B cell (primary cell): Measurements from ENCODE around the gene TRIM9. TPM values are rescaled to one million over a fixed set of nuclear protein-coding genes. Genes with fewer than 3 reads are reported as not detected.

ENCODE experiments used
- ATAC-seq: fragments of 200-7000 bp; cut with Tn5 transposase; one replicate; pipeline ENCODE4 v1.10.0; 2021; ENCODE audit warnings: low read depth, mild to moderate bottlenecking, moderate number of reproducible peaks, moderate library complexity
- CTCF ChIA-PET: fragments of 350-600 bp; sonication (Branson Sonifier 250); formaldehyde crosslinking; loops from one replicate; lab custom pipeline; 2021; ENCODE audit warnings: antibody characterized with exemption, inconsistent platforms; lab: Charles Lee
- POLR2A ChIA-PET: fragments of 350-600 bp; sonication (Branson Sonifier 250); formaldehyde crosslinking; loops from one replicate; lab custom pipeline; 2021; ENCODE audit warnings: antibody characterized with exemption; lab: Charles Lee
- DNase-seq: peaks from one replicate; pipeline ENCODE4 v3.0.0; 2013
- H2AFZ ChIP-seq: 2 replicates; pipeline ENCODE4 v1.6.1; 2012; ENCODE audit warnings: mild to moderate bottlenecking, low read depth, low read length; ENCODE audit not compliant: insufficient read depth, poor library complexity, severe bottlenecking
- H3K27ac ChIP-seq, 2 donors: 1 replicate in 1 of 2; 2 replicates in 1 of 2; pipeline ENCODE4 v1.5.1; 2012 to 2013; ENCODE audit warnings: low read length in 2 of 2, mild to moderate bottlenecking in 2 of 2, moderate library complexity in 1 of 2
- H3K27me3 ChIP-seq, 4 experiments: fragments of 200-600 bp in 1 of 4; sonication (generic) in 1 of 4; replicated peaks in 1 of 4; 1 replicate in 2 of 4; 2 replicates in 2 of 4; pipeline versions ENCODE4 v1.6.1 to v1.7.0; 2013 to 2016; ENCODE audit warnings: low read length in 3 of 4, mild to moderate bottlenecking in 2 of 4, mixed read lengths in 1 of 4, moderate library complexity in 1 of 4; ENCODE audit not compliant: insufficient read depth in 4 of 4, control insufficient read depth in 3 of 4; ENCODE audit errors: control extremely low read depth in 1 of 4
- H3K36me3 ChIP-seq, 2 experiments: replicated peaks in 1 of 2; 1 replicate in 1 of 2; 2 replicates in 1 of 2; pipeline versions ENCODE4 v1.6.1 to v1.7.1; 2013; ENCODE audit warnings: low read length in 1 of 2; ENCODE audit not compliant: insufficient read depth in 2 of 2, control insufficient read depth in 1 of 2; ENCODE audit errors: control extremely low read depth in 1 of 2, extremely low read depth in 1 of 2
- H3K4me1 ChIP-seq, 2 donors: fragments of 200-600 bp in 1 of 2; sonication (generic) in 1 of 2; 1 replicate in 1 of 2; 2 replicates in 1 of 2; pipeline versions ENCODE4 v1.5.1 to v1.6.1; 2013 to 2017; ENCODE audit warnings: low read length in 2 of 2; ENCODE audit not compliant: control insufficient read depth in 2 of 2, insufficient read depth in 2 of 2
- H3K4me2 ChIP-seq: replicated peaks from 2 replicates; pipeline ENCODE3; 2012; ENCODE audit warnings: mild to moderate bottlenecking, low read depth, low read length; ENCODE audit not compliant: poor library complexity, severe bottlenecking
- H3K4me3 ChIP-seq, 5 experiments: fragments of 200-600 bp in 1 of 5; sonication (generic) in 1 of 5; 1 replicate in 3 of 5; 2 replicates in 2 of 5; pipeline versions ENCODE4 v1.5.1 to v1.7.0; 2011 to 2016; ENCODE audit warnings: low read length in 4 of 5, mild to moderate bottlenecking in 4 of 5, low read depth in 2 of 5, control low read depth in 1 of 5, moderate library complexity in 1 of 5; ENCODE audit not compliant: insufficient read depth in 1 of 5; ENCODE audit errors: control extremely low read depth in 1 of 5, extremely low read depth in 1 of 5
- H3K79me2 ChIP-seq: fragments of 200-600 bp; sonication (generic); one replicate; pipeline ENCODE4 v1.6.0; 2016; ENCODE audit warnings: low read length; ENCODE audit not compliant: control insufficient read depth, insufficient read depth
- H3K9ac ChIP-seq: fragments of 200-600 bp; sonication (generic); 2 replicates; pipeline ENCODE4 v1.6.1; 2017; ENCODE audit warnings: mild to moderate bottlenecking, low read length, moderate library complexity
- H3K9me3 ChIP-seq, 3 donors: one replicate each; pipeline versions ENCODE4 v1.6.1 to v1.7.1; 2013; ENCODE audit warnings: low read length in 2 of 3; ENCODE audit not compliant: control insufficient read depth in 2 of 3, insufficient read depth in 1 of 3; ENCODE audit errors: control extremely low read depth in 1 of 3
- H4K20me1 ChIP-seq: 2 replicates; pipeline ENCODE4 v1.6.0; 2012; ENCODE audit warnings: mild to moderate bottlenecking, low read length; ENCODE audit not compliant: insufficient read depth, control insufficient read depth, poor library complexity, severe bottlenecking
- H3K27ac Mint-ChIP-seq: one replicate; pipeline ENCODE4 v1.8.0; 2021; ENCODE audit warnings: mixed read lengths
- H3K27me3 Mint-ChIP-seq: one replicate; pipeline ENCODE4 v1.8.0; 2021; ENCODE audit warnings: mixed read lengths
- H3K4me1 Mint-ChIP-seq: one replicate; pipeline ENCODE4 v1.8.0; 2021; ENCODE audit warnings: mixed read lengths
- H3K4me3 Mint-ChIP-seq: one replicate; pipeline ENCODE4 v1.8.0; 2021; ENCODE audit warnings: mixed read lengths
- H3K9me3 Mint-ChIP-seq: one replicate; pipeline ENCODE4 v1.8.0; 2022; ENCODE audit warnings: mixed read lengths; ENCODE audit not compliant: insufficient read depth
- CTCF ChIP-seq: fragments of 200-600 bp; IDR thresholded peaks from one replicate; pipeline ENCODE4 v1.8.0; 2022; ENCODE audit warnings: antibody characterized with exemption, mild to moderate bottlenecking
- EZH2 ChIP-seq: IDR thresholded peaks from 2 replicates; pipeline ENCODE4 v1.6.1; 2012; ENCODE audit warnings: borderline replicate concordance, low read depth, mild to moderate bottlenecking, moderate library complexity, low read length; ENCODE audit not compliant: insufficient read depth, poor library complexity, severe bottlenecking
- WGBS: methylation state at CpG from one replicate; pipeline ENCODE4 v1.1.5; 2013; ENCODE audit warnings: missing lambda C conversion rate; ENCODE audit not compliant: insufficient coverage; 5-methylcytosine and 5-hydroxymethylcytosine counted together
- intact Hi-C: fragments of 100-400 bp; cut with micrococcal nuclease; formaldehyde crosslinking; loops from one replicate; pipeline ENCODE4 v1.10.0; 2022
- polyA plus RNA-seq: library from polyadenylated mRNA; depleted of rRNA; stranded (reverse); fragments of >200 nt; gene quantifications from 2 replicates; pipeline ENCODE4 v1.2.3, GENCODE V29; 2012
- total RNA-seq, 2 donors: library from RNA; stranded (reverse); fragments of 120-200 nt in 1 of 2; gene quantifications; 1 replicate in 1 of 2; 2 replicates in 1 of 2; pipeline versions ENCODE4 v1.2.3 to v1.2.4, GENCODE V29; 2013 to 2022

Gene TRIM9
- total and polyA plus RNA-seq, 2 donors (not counting 1 experiment from before 2014, with no cell fraction given), result 0.24 to 0.32 TPM

GRCh38 chr14:51044961-51045360, 49.9 kb downstream of the TRIM9 start:
- Mint-ChIP-seq H3K4me1 (no peaks in the 10 kb centered on the region), H3K9me3 (no peaks in the 10 kb centered on the region), H3K4me3 (no peak overlapping the region), H3K27me3 (peaks cover 16% of the 10 kb centered on the region), H3K27ac (no peak overlapping the region)
- Histone ChIP-seq H3K27me3 (no peaks in the 10 kb centered on the region), H3K4me3 (no peak overlapping the region), H3K27ac (no peak overlapping the region), H3K4me2 (no peak overlapping the region), H3K36me3 (no peaks in the 10 kb centered on the region), H4K20me1 (no peaks in the 10 kb centered on the region), H2AFZ (no peak overlapping the region), H3K79me2 (no peaks in the 10 kb centered on the region), H3K9ac (no peak overlapping the region), H3K9me3 (no peaks in the 10 kb centered on the region), H3K4me1 (no peaks in the 10 kb centered on the region)
- ATAC-seq (no peak), DNase-seq (no peak)
- intact Hi-C loops, result no loop called here
- TF ChIP-seq CTCF, result no peak
- no peak for TF ChIP-seq EZH2
- ChIA-PET POLR2A (no interaction called here), CTCF (no interaction called here)
- WGBS, result 96% methylated on average over 3 of the region's 3 CpGs

GRCh38 chr14:51041883-51042282, 53.0 kb downstream of the TRIM9 start:
- Histone ChIP-seq H3K27ac (no peak overlapping the region), H3K4me2 (no peak overlapping the region), H2AFZ (no peak overlapping the region), H3K27me3 (no peaks in the 10 kb centered on the region), H3K9me3 (no peaks in the 10 kb centered on the region), H3K36me3 (no peaks in the 10 kb centered on the region), H3K79me2 (no peaks in the 10 kb centered on the region), H3K4me1 (peaks cover 0 to 7% of the 10 kb centered on the region in 2 donors), H4K20me1 (no peaks in the 10 kb centered on the region), H3K4me3 (no peak overlapping the region), H3K9ac (no peak overlapping the region)
- POLR2A ChIA-PET, result no interaction called here
- H3K27ac Mint-ChIP-seq, result no peak overlapping the region
- no peak overlapping the region for H3K4me3 Mint-ChIP-seq
- ATAC-seq (no peak), DNase-seq (no peak)
- intact Hi-C loops, result no loop called here
- WGBS, result 65% methylated on average over 5 of the region's 5 CpGs
- H3K9me3 Mint-ChIP-seq, result no peaks in the 10 kb centered on the region
- H3K27me3 Mint-ChIP-seq, result peaks cover 16% of the 10 kb centered on the region
- no peak for TF ChIP-seq CTCF
- TF ChIP-seq EZH2, result no peak
- CTCF ChIA-PET, result no interaction called here
- peaks cover 8% of the 10 kb centered on the region for H3K4me1 Mint-ChIP-seq
